Thyroid gland (tissue), 4 donors: ENCODE data around the gene ISY1.

Source experiments
- CTCF ChIP-seq, 6 experiments: fragments of 200-600 bp in 3 of 6; fragments of 450-650 bp in 3 of 6; sonication (generic) in 3 of 6; IDR thresholded peaks; one replicate each; pipeline ENCODE4 v1.5.1; 2016 to 2019; ENCODE audit warnings: antibody characterized with exemption in 6 of 6, mild to moderate bottlenecking in 2 of 6, inconsistent platforms in 1 of 6, moderate library complexity in 1 of 6
- POLR2A ChIP-seq, 2 donors: fragments of 450-650 bp; IDR thresholded peaks; one replicate each; pipeline ENCODE4 v1.6.1; 2017; ENCODE audit warnings: antibody characterized with exemption in 2 of 2, mild to moderate bottlenecking in 2 of 2, moderate library complexity in 1 of 2

GRCh38 chr3:129173206-129173605 lies 12.3 kb upstream of the ISY1 start:
- TF ChIP-seq CTCF (IDR thresholded peaks at IDR 0.05) (no peak), POLR2A (IDR thresholded peaks at IDR 0.05) (no peak)
